ENCODE measurements around the gene ASPN.

The ASPN gene

DNA sequence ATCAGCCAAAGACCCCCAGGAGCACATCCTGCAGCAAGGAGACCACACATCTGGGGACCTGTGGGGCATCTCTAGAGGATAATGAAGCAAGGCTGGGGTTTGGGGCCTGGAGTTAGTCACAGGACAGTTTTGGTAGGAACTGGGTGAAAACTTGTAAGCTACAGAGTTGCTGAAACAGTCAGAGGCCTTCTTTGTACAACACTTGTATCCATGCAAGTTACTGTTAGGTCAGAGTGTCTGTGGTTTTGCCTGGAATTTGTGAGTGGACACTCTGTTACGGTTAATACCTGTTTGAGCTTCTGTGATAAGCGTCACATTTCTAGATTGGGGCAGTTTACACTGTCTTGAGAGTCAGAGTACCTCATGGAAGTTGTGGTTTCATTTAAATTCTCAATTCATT lies 22.6 kb upstream of the ASPN start:
- DNase-seq (ENCODE audit: low read depth), result no peak

DNA sequence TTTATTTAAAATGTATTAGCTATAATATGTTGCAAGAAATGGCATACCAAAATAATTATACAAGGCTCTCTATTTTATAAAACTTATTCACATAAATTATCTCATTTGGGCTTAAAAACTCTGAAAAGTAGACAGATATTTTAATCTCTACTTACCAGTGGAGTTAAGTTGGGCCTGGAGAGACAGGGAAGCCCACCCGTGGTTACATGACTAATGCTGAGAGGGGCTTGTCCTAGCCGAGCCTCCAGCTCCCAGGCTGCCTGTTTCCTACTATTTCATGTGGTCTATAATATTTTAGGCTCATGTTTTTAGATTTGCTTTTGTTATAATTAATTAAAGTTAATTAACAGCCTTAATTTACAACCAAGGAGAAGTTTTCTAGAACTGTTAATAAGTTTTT lies 20.9 kb upstream of the ASPN start:
- no peak for DNase-seq (ENCODE audit: low read depth)

DNA sequence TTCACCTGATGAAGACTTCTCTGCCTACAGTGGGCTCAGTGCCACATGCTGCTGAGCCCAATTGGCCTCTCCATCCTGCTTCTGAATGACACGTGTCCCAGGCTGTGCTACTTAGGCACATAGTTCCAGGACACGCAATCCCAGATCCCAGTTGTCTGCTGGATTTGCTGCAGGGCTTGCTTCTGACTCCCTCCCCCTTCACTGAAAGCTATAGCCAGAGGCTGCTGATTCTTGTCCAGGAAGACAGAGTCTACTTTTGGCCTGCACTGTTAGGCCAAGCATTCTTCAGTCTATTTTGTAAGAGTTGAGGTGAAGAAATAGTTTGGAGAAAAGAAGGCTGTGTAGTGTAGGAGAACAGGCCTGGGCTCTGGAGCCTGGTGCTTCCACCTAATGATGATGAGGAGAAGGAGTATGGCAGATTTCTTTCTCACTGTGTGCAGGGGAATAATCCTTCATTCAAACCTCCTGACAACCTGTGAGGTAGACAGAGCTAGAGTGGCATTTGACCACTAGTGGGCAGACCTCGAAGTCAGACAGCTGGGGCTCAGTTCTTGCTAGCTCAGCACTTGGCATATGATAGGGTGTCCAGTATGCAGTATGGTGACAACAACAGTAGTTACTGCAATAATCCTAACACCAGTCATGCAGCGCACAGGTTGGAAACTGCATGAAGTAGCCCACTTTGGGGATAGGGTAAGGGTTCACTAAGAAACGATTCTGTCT lies 19.5 kb upstream of the ASPN start:
- no peak for DNase-seq (ENCODE audit: low read depth)

DNA sequence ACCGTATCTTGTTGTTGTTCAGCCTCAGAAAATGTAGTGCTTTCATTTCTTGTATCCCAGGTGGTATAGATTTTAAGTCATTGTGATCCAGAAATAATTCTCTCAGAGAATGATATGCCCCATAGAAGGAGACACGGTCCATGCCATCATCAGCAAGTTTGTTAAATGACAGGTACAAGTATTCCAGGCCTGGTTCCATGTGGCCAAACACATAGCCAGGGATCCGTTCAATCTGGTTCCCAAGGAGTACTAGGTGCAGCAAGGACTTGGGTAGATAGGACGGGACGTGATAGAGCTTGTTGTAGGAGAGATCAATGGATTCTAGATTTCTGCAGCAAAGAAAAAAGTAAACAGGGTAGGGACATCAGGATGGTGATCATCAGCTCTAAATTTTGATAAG lies 18.4 kb upstream of the ASPN start:
- no peak for DNase-seq (ENCODE audit: low read depth)

DNA sequence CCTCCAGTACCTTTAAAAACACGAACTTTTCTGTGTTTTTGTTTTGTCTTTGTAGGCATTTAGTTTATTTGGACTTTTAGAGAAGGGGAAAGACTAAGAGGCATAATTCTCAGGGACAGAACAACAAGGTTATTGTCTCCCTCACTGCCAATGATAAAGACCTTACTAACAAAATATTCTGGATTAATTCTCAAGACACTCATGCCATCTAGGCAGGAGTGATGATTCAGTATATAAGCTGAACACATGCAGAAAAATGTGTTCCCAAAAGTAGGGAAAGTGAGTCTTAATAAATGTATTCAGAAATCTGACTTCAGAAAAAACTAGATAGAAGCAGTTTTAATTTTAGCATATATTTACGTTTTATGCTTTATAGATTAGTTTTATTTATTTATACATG lies 17.4 kb upstream of the ASPN start:
- no peak for DNase-seq (ENCODE audit: low read depth)

DNA sequence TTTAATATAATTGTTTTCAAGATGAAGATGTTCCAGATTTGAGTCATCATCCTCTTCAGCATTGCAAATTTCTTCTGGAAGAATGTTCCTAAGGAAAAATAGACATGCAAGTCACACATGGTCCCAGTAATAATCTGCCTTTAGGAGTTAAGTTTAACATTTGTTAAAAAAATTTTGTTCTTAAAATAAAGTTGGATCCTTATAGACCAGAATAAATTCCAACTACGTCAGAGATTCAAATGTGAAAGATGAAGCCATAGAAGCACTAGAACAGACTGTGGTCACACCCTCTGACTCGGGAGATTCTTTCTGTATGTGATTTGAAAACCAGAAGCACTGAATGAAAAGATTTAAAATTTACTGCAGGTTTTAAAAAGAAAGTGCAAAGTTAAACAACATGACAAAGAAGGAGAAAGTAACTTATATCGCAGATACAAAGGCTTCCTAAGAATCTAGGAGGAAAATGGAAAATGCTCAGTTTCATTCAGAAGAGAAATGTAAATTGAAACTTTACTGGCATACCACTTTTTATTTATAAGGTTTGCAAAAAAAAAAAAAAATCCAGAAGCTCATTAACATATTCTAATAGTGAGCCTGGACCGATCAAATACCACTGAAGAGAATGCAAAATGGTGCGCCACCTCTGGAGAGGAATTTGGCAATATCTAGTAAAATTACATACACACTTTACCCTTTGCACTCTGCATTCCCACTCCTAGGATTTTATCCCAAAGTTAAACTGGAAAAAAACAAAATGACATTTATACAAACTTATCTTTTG lies 14.3 kb upstream of the ASPN start:
- no peak for DNase-seq (ENCODE audit: low read depth)

DNA sequence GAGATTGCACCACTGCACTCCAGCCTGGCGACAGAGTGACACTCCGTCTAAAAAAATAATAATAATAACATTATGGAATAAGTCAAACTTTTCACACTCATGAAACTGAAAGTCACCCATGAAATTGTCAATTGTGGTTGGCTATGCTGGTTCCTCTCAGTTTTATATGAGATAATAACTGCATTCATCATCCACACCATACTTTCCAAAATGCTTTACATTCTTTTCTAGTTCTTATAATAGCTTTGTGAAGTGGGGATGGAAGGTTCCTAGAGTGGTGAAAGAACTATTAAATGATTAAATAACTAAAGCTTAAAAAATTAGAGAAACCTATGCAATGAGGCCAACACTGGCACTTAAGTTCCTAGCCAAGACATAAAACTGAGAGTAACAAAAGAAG lies 12.6 kb upstream of the ASPN start:
- DNase-seq (ENCODE audit: low read depth), result no peak

DNA sequence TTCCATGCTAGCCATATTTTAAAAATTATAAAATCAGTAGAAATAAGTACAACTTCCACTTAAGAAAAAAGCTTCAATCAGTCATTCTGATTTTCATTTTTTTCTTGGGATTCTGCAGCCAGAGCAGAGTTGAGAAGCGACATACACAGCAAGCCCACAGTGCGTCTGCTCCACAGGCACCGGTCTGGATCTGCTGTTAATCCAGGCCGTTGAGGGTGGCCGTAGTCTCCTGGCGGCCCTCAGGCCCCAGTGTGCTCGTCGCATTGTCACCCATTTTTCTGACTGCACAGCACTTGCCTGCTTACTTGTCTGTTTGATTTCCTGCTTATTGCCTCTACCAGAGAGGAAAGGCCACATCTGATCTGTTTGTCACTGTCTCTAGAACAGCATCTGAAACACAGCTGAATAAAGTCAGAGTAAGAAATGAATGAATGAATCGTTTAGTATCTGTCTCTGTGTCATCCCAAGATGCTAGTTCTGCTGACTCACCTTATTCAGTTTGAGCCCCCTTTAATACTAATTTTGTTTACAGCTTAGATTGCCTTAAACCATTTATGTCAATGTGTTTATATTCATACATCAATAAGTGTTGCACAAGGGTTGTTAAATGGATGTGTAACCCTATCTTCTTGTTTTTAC lies 11.6 kb upstream of the ASPN start:
- no peak for DNase-seq (ENCODE audit: low read depth)

DNA sequence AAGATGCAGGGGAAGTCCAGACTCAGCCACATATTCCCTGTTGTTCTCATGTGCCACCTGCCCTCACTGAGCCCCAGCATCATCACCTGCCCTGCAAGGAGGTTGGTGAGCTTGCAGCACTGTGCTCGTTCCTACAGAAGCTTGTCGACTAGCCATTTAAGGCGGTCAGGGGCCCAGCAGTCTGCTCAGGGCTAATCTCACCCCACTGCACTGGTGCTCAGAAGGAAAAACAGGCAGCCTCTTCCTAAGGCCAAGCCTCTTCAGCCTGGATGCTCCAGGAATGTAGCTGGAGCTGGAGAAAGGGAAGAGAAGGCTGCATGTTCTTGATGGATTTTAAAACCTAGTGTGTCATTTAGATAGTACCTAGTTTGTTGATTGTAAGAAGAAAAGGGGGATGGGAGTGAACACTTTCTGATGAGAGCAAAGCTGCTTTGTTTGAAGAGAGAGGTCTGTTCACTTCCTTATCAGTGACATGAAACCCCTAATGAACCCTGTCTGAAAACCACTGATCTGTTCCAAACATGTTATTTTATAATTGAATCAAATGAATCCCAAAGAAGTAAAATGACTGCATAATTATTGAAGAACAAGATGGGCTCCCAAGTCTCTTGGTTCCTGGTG lies 10.6 kb upstream of the ASPN start:
- no peak for DNase-seq (ENCODE audit: low read depth)

DNA sequence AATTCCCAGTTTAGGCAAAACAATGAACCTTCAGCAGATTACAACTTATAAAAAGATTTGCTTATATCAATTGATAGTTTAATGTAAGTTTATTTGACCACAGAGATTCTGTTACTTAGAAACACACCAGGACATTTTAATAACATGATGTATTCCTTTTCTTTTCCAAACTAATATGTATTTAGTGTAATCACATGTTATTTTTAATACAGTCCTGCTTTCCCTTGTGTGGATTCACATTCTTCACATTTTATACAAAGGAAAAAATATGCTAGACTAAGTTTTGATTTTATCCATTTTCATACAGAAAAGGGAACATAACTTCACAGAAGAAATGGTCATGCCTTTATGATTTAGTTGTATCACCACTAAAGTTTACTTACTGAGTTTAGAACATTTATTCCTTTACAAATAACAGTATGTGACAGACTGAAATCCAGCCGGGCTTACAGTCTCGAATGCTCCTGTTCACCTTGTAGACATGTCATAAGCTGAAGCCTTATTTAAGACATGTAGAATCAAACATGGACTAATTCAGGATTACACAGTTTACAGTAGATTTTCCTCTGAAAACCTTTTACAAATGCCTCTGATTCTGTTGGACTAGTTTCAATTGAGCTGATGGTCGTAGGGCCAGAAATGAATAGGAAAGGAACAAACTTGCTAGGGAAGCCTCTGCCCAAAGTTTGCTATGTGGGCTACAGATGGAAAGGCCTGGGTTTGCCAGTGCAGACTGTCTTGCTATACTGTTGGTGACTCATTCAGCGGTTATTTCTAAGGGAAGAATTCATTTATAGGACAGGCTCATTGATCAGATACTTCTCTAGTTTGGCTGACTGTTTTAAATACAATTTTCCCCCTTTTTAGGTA lies 6.6 kb upstream of the ASPN start:
- DNase-seq (ENCODE audit: low read depth), result no peak

DNA sequence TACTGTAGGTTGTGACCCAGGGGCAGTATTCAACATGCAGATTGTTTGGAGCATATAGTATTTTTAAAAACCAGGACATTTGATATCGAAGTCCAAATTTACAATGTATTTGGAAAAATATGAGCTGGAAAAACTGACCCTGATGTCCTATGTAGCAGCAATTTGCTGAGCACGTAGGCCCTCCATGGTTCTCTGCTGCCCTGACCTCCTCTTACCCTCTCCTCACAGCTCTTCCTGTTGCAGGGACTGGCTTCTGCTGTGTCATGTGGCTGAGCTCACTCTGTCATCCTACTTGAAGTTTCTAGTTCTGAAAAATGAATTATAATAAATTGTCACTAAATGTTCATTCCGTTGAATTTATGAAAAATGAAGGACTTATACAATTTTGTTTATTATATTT lies 4.1 kb upstream of the ASPN start:
- no peak for DNase-seq (ENCODE audit: low read depth)

DNA sequence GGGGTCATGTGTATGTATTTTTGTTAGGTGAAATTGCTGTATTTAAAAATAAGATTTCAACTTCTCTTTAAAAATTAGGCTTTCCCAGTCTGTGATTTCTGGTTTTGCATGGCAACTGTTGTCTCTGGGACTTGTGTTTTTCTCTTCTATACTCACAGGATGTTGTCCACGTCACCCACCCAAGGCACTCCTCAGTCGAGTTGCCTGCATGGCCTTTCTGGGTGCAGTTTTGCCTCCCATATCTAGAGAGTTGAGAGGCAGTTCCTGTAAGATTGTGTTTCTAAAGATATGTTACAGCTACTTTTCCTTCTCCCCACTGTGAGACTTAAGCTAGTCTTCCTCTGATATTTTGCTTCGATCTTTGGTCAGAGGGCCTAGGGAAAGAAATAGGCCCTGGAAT lies 2.3 kb upstream of the ASPN start:
- no peak for DNase-seq (ENCODE audit: low read depth)

DNA sequence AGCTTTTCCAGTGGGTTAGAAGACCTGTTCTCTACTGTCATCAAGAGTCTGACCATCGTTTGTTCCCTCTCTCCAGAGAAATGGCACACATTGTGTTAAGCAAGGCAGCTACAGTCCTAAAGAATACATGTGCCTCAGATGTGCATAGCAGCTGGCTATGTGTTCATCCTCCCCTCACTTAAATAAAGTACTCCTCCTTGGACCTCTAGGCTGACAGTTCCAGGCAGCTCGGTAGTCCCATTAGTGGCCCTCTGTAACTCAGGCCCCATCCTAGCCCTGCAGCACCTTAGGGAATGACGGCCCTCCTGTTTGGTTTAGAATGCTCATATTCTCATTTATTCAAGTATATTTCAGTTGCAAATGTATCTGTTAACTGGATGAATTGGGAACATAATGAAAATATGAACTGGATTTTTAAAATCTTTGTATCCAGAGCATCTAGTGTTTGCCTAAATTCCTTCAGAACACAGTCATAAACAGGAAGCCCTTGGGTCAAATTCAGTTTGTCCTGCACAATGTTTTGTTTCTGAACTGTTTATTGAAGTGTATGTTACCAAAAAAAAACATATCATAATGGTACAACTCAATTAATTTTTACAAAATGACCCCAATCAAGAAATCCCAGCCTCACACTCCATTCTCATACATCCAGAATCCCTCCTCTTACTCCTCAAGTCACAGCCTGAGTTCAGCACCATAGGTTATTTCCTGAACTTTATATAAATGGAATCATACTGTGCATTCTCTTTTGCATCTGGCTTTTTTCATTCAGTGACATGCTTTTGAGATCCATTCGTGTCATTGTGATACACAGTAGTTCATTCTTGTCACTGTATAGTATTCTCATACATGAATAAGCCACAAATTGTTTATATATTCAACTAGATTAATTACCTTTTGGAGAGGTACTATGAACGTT lies 1.6 kb upstream of the ASPN start:
- no peak for DNase-seq (ENCODE audit: low read depth)

DNA sequence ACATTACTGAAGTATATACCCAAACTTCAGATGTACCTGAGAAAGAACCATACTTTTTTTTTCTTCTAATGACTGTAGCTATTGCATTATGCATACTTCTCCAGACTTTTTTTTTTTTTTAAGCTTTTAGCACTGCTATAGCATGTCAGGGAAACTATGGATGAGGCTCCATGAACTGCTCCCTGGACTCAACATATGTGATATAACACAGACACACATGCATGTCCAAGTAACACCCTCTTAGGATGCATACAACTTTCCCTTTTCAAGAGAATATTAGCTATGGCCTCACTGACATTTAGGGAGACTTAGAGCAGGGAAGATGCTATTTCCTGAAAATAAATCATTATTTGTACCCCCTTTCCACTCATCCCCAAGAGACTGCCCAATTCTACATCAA lies 499 bp upstream of the ASPN start:
- DNase-seq (ENCODE audit: low read depth), result no peak

DNA sequence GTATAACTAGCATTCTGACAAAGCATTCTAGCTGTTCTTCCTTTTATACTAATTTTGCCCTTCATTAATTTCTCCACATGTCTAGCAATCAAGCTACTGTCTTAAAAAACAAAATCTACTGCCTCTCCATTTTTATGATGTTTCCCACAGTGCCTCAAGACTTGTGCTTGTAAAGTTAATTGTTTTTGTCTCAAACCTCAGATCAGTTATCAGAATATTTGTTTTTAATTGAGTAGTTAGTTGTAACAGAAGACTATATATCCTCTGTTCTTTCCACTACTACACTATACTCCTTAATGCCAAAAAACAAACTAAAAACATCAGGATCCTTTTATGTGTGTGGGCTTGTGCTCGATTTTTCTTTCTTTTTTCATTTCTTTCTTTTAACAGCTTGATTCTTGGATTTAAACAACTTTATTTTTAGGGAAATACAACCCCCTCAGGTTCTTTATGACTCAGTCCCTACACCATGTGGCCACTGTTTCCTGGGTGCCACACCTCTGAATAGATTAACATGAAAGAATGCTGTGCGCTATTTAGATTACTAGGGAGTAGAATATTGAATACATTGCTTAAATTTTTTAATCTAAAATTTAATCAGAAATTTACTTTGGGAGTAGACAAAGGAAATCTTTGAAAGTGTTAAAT lies 1.2 kb downstream of the ASPN start:
- no peak for DNase-seq (ENCODE audit: low read depth)

DNA sequence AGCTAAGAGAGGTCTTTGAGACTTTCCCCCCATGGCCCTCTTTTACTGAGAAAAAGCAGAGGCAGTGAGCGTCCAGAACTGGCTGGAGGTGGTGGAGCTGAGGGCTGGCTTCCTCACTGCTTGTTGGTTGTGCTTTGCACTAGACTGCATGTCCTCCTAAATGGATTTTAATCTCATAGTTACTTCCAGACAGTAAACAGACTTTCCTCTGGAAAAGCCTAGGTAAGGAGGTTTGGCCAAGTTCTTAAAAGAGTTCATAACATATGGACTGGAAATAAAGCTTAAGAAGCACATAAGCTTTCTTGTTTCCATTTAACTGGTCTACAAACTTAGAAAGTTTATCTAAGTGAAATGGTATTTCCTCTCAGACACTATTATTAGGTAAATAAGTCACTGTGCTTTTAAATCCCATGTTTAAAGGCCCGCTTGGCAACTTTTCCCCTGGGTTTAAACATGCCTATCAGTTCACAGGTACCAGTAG lies 2.0 kb downstream of the ASPN start:
- DNase-seq (ENCODE audit: low read depth), result no peak

DNA sequence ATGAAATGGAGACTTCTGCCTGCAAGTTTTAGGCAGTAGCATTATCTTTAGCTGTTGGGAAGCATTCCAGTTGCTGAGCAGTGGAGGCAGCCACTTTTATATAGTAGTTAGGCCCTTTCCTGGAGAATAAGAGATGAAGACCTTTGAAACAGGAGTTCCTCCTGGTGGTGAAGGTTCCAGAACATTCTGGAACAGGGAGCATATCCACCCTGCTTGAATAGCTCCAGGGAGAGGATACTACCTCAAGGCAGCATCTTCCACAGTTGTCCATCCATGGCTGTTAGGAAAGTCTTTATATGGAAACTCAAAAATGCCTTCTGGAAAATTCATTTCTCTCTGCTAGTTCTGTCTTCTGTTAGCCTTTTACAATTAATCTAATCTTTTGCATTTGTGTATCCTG lies 3.0 kb downstream of the ASPN start:
- no peak for DNase-seq (ENCODE audit: low read depth)

DNA sequence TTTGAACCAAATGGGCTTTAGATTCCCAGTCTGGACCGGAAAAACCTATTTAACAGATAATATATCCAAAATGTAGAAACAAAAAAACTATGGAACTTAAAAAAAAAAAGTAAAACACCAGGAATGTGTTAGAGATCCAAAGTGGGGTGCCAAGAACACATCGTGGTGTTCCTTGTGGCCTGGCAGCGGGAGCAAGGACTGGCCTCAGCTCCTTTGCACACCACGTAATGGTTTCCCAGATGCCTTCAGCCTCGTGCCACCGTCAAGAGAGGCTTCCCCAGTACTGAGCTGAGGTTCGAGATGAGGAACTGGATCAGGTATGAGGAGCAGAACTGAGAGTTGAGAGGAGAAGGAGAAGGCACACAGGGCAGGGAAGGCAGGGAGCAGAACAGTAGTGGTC lies 3.5 kb downstream of the ASPN start:
- no peak for DNase-seq (ENCODE audit: low read depth)

DNA sequence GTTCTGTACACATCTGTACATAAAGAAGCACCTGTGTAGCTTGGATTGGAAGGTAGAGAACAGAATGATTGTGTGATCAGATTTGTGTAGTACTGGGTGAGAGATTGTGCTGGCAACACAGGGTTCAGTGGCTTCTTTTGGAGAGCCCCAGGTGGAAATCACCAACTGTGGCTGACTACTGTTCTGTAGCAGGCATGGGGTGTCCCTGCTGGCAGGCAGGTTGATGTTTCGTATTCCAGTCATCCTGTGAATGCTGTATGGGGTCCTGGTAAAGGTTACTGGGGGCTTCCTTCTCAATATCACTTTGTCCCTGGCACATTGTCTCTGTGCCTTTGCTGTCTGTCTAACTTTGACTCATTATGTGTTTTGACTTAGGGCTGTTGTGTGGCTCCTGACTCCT lies 5.3 kb downstream of the ASPN start:
- DNase-seq (ENCODE audit: low read depth), result no peak

DNA sequence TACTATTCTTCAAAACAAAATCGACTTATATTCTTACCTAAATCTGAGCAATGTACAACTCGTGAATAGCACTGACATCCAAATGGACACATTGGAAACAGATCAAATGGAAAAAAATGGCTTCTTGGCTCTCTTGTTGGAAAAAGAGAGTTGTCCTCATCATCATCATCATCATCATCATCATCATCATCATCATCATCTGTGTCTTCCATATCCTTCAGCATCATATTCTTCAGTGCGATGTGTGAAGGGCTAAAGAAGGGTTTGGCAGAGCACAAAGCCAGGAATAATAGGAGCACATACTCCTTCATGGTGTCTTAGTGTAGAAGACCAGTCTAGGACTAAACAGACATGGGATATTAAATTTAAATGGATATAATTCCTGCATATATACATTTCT lies 7.7 kb downstream of the ASPN start:
- no peak for DNase-seq (ENCODE audit: low read depth)

Data from stimulated activated CD8-positive, alpha-beta memory T cell treated with anti-CD3 and anti-CD28 coated beads, Interleukin-4, amount 100 ng/mL, for 24 hours (primary cell).